Measurements from ENCODE around the gene CCNB1IP1. TPM values are rescaled to one million over a fixed set of nuclear protein-coding genes. Genes with fewer than 3 reads are reported as not detected.
A peak's percentile ranks its signal among the peaks of the same experiment; 100 is the strongest.

The CCNB1IP1 gene
- total RNA-seq (100 to 1,000 TPM in 1 of 5 donors, 10 to 100 TPM in 3, 1 to 10 TPM in 1; 2.6 to 104 (median 58.9) TPM), polyA plus RNA-seq (10 to 100 TPM; 39.2 to 69.5 (median 52.7) TPM)
- long read RNA-seq, donor 1, partial matches to known transcripts, result 10 of 13 reads
- long read RNA-seq, donor 1, other reads (novel, unspliced or antisense), result 0 of 13 reads
- long read RNA-seq, donor 2, partial matches to known transcripts, result 8 of 11 reads
- long read RNA-seq, donor 2, other reads (novel, unspliced or antisense), result 0 of 11 reads
- long read RNA-seq, donor 3, transcript CCNB1IP1-202 (7 exons, 1,479 nt), result major isoform, 7 of 17 reads
- long read RNA-seq, donor 3, partial matches to known transcripts, result 10 of 17 reads
- long read RNA-seq, donor 3, other reads (novel, unspliced or antisense), result 0 of 17 reads
- long read RNA-seq, donor 4, partial matches to known transcripts, result 0 of 2 reads
- long read RNA-seq, donor 4, other reads (novel, unspliced or antisense), result 0 of 2 reads
- long read RNA-seq, donor 5, transcript CCNB1IP1-202 (7 exons, 1,479 nt), result major isoform, 9 of 9 reads
- long read RNA-seq, donor 5, partial matches to known transcripts, result 0 of 9 reads
- long read RNA-seq, donor 5, other reads (novel, unspliced or antisense), result 0 of 9 reads
- long read RNA-seq, donor 6, transcript CCNB1IP1-202 (7 exons, 1,479 nt), result major isoform, 10 of 60 reads
- long read RNA-seq, donor 6, partial matches to known transcripts, result 50 of 60 reads
- long read RNA-seq, donor 6, other reads (novel, unspliced or antisense), result 0 of 60 reads
- long read RNA-seq, donor 7, transcript CCNB1IP1-202 (7 exons, 1,479 nt), result major isoform, 8 of 16 reads
- long read RNA-seq, donor 7, partial matches to known transcripts, result 6 of 16 reads
- long read RNA-seq, donor 7, other reads (novel, unspliced or antisense), result 0 of 16 reads
- long read RNA-seq, donor 8, transcript CCNB1IP1-202 (7 exons, 1,479 nt), result major isoform, 13 of 35 reads
- long read RNA-seq, donor 8, partial matches to known transcripts, result 21 of 35 reads
- long read RNA-seq, donor 8, other reads (novel, unspliced or antisense), result 0 of 35 reads
- long read RNA-seq, donor 9, transcript CCNB1IP1-202 (7 exons, 1,479 nt), result major isoform, 11 of 28 reads
- long read RNA-seq, donor 9, partial matches to known transcripts, result 16 of 28 reads
- long read RNA-seq, donor 9, other reads (novel, unspliced or antisense), result 0 of 28 reads
- long read RNA-seq, donor 10, partial matches to known transcripts, result 9 of 11 reads
- long read RNA-seq, donor 10, other reads (novel, unspliced or antisense), result 0 of 11 reads

- peak; percentile 44 to 94 for DNase-seq
- Histone ChIP-seq H3K36me3 (peaks cover 0 to 14% (median 12%) of the 10 kb centered on the region in 4 donors), H3K27ac (peak within 1 kb of the TSS; percentile 69 to 95 (median 92)), H3K4me3 (peak within 1 kb of the TSS; percentile 59 to 66 (median 62)), H3K27me3 (no peaks in the 10 kb centered on the region), H3K4me1 (peaks cover 6 to 41% (median 21%) of the 10 kb centered on the region in 4 donors), H3K9me3 (no peaks in the 10 kb centered on the region)
- intact Hi-C loops (cut with DNase I; ENCODE audit: low total_unique reads), result no loop called here
- no peak for TF ChIP-seq POLR2A (IDR thresholded peaks at IDR 0.05)
- TF ChIP-seq POLR2AphosphoS5 (IDR thresholded peaks at IDR 0.05), result peak in 2 of 3 donors; percentile 71
- WGBS, 5 donors, result 0 to 1% (median 0%) methylated on average over 19 of the region's 19 CpGs
These were observed at the start of gene CCNB1IP1 for GRCh38 chr14:20332788-20333493. TSS of gene CCNB1IP1 (minus strand) at chr14:20333279. CDS start at chr14:20316523, 16,756 bp downstream.

GRCh38 chr14:20382526-20382925 is 49.4 kb upstream of the CCNB1IP1 start:
- Histone ChIP-seq H3K36me3 (peaks cover 99 to 100% (median 100%) of the 10 kb centered on the region in 4 donors), H3K4me1 (peaks cover 0 to under 1% (median 0%) of the 10 kb centered on the region in 4 donors), H3K4me3 (no peak overlapping the region), H3K27ac (no peak overlapping the region), H3K9me3 (no peaks in the 10 kb centered on the region), H3K27me3 (no peaks in the 10 kb centered on the region)
- WGBS, 5 donors, result 95 to 98% (median 95%) methylated on average over 11 to 12 of the region's 12 CpGs
- intact Hi-C loops (cut with DNase I; ENCODE audit: low total_unique reads), result no loop called here
- no peak for DNase-seq
- TF ChIP-seq POLR2A (IDR thresholded peaks at IDR 0.05) (no peak), POLR2AphosphoS5 (IDR thresholded peaks at IDR 0.05) (no peak), EP300 (IDR thresholded peaks at IDR 0.05) (no peak), CTCF (IDR thresholded peaks at IDR 0.05) (no peak)

GRCh38 chr14:20381341-20381740 is 48.3 kb upstream of the CCNB1IP1 start:
- no peak for TF ChIP-seq POLR2A (IDR thresholded peaks at IDR 0.05)
- TF ChIP-seq EP300 (IDR thresholded peaks at IDR 0.05), result no peak
- no peak for TF ChIP-seq CTCF (IDR thresholded peaks at IDR 0.05)
- no peak for TF ChIP-seq POLR2AphosphoS5 (IDR thresholded peaks at IDR 0.05)
- Histone ChIP-seq H3K27ac (no peak overlapping the region), H3K27me3 (no peaks in the 10 kb centered on the region), H3K4me1 (peaks cover 0 to 12% (median 10%) of the 10 kb centered on the region in 4 donors), H3K4me3 (no peak overlapping the region), H3K36me3 (peaks cover 97 to 100% (median 100%) of the 10 kb centered on the region in 4 donors), H3K9me3 (no peaks in the 10 kb centered on the region)
- 86 to 91% (median 87%) methylated on average over 5 to 7 of the region's 7 CpGs for WGBS, 5 donors
- intact Hi-C loops (cut with DNase I; ENCODE audit: low total_unique reads), result no loop called here
- DNase-seq, result no peak

GRCh38 chr14:20380681-20381080 is 47.6 kb upstream of the CCNB1IP1 start:
- no peak for TF ChIP-seq EP300 (IDR thresholded peaks at IDR 0.05)
- TF ChIP-seq POLR2A (IDR thresholded peaks at IDR 0.05), result no peak
- no peak for TF ChIP-seq CTCF (IDR thresholded peaks at IDR 0.05)
- no peak for TF ChIP-seq POLR2AphosphoS5 (IDR thresholded peaks at IDR 0.05)
- no peak overlapping the region for H3K27ac ChIP-seq
- WGBS, 5 donors, result 82 to 92% (median 86%) methylated on average over 6 of the region's 6 CpGs
- peaks cover 0 to 18% (median 14%) of the 10 kb centered on the region in 4 donors for H3K4me1 ChIP-seq
- H3K9me3 ChIP-seq, result no peaks in the 10 kb centered on the region
- peaks cover 97 to 100% (median 100%) of the 10 kb centered on the region in 4 donors for H3K36me3 ChIP-seq
- no peak for DNase-seq
- no peaks in the 10 kb centered on the region for H3K27me3 ChIP-seq
- intact Hi-C loops (cut with DNase I; ENCODE audit: low total_unique reads), result no loop called here
- H3K4me3 ChIP-seq, result no peak overlapping the region
